Right lobe of liver (tissue), 6 donors: ENCODE results near the gene COL23A1. TPM values are rescaled to one million over a fixed set of nuclear protein-coding genes. Genes with fewer than 3 reads are reported as not detected.

Source experiments
- ATAC-seq, 4 donors: fragments of 200-7000 bp; cut with Tn5 transposase; one replicate each; pipeline ENCODE4 v1.9.1; 2020; ENCODE audit warnings: mild to moderate bottlenecking in 4 of 4, moderate library complexity in 4 of 4
- DNase-seq, 3 donors: peaks; one replicate each; pipeline ENCODE4 v3.0.0-alpha.2; 2020
- H3K27ac ChIP-seq, 3 donors: fragments of 200-600 bp; one replicate each; pipeline ENCODE4 v1.8.0; 2022
- H3K27me3 ChIP-seq, 2 donors: fragments of 200-600 bp; one replicate each; pipeline ENCODE4 v1.8.0; 2022
- H3K36me3 ChIP-seq, 4 donors: fragments of 200-600 bp; sonication (generic) in 1 of 4; one replicate each; pipeline versions ENCODE4 v1.5.1 to v1.8.0; 2017 to 2022; ENCODE audit warnings: control low read depth in 1 of 4
- H3K4me1 ChIP-seq, 4 donors: fragments of 200-600 bp; sonication (generic) in 1 of 4; one replicate each; pipeline versions ENCODE4 v1.5.1 to v1.8.0; 2017 to 2022; ENCODE audit warnings: control low read depth in 1 of 4
- H3K4me3 ChIP-seq, 3 donors: fragments of 200-600 bp; one replicate each; pipeline ENCODE4 v1.8.0; 2022
- H3K9me3 ChIP-seq, 4 donors: fragments of 200-600 bp; sonication (generic) in 1 of 4; one replicate each; pipeline versions ENCODE4 v1.5.1 to v1.8.0; 2017 to 2022; ENCODE audit warnings: control low read depth in 1 of 4
- CTCF ChIP-seq, 4 donors: fragments of 200-600 bp in 3 of 4; fragments of 450-650 bp in 1 of 4; IDR thresholded peaks; one replicate each; pipeline versions ENCODE4 v1.5.1 to v1.8.0; 2016 to 2022; ENCODE audit warnings: antibody characterized with exemption in 4 of 4, mild to moderate bottlenecking in 2 of 4
- POLR2A ChIP-seq: fragments of 450-650 bp; IDR thresholded peaks from one replicate; pipeline ENCODE4 v1.6.1; 2017; ENCODE audit warnings: antibody characterized with exemption, mild to moderate bottlenecking
- WGBS: methylation state at CpG from one replicate; pipeline ENCODE4 v1.1.6; 2018; ENCODE audit warnings: low coverage, low lambda C conversion rate; ENCODE audit not compliant: insufficient coverage; ENCODE audit errors: missing lambda C conversion rate; 5-methylcytosine and 5-hydroxymethylcytosine counted together
- intact Hi-C, 2 donors: fragments of 100-400 bp; cut with DNase I; formaldehyde crosslinking; loops; one replicate each; pipeline versions ENCODE4 v1.11.2 to v1.14.1; 2022
- total RNA-seq, 6 experiments: library from RNA; depleted of rRNA in 2 of 6; stranded (reverse); fragments of >200 nt in 2 of 6; fragmentation: NEBNext Ultra II Directional in 3 of 6; extraction: Animal tissue kit (Norgen Biotek cat#: 25700) in 3 of 6; gene quantifications; one replicate each; pipeline versions ENCODE4 v1.1.0 to v1.2.4, GENCODE V29; 2016 to 2023
- donor health status: DM: no; HTN: yes; CAD: no.
- donor health status: DM: no; HTN: no; CAD: no.
- donor health status: DM: no; HTN: no; CAD: no.
- donor health status: DM: no; HTN: yes; CAD: no.
- donor health status: DM: no; HTN: yes; CAD: no.

COL23A1 gene
- total RNA-seq, 6 experiments from 2014 or later, result 0.25 to 1.2 (median 0.50) TPM

GRCh38 chr5:178580271-178580955 lies 9.8 kb downstream of the COL23A1 start:
- intact Hi-C loops, result no loop called here

DNA sequence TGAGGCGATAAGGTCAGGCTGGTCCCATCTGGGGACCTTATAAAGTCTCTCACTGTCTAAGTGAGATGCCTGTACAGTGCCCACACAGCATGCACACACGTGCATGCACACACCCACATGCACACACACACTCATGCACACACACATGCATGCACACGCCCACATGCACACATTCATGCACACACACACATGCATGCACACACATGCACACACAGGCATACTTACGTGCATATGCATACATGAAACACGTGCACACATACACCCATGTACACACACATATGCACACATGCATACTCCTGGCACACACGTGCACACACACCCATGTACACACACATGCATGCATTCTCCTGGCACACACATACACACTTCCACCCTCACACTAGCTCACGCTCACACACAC lies 12.2 kb downstream of the COL23A1 start:
- Histone ChIP-seq H3K27ac (no peak overlapping the region), H3K4me1 (no peaks in the 10 kb centered on the region), H3K9me3 (no peaks in the 10 kb centered on the region), H3K27me3 (no peaks in the 10 kb centered on the region), H3K36me3 (no peaks in the 10 kb centered on the region), H3K4me3 (no peak overlapping the region)
- 72% methylated on average over 5 of the region's 7 CpGs for WGBS
- ATAC-seq (no peak), DNase-seq (no peak)
- no peak for TF ChIP-seq POLR2A
- no peak for TF ChIP-seq CTCF (IDR thresholded peaks at IDR 0.05)
- intact Hi-C loops, result no loop called here

More at GRCh38 chr5:178580271-178580955, 9.8 kb downstream of the COL23A1 start:
- ATAC-seq (no peak), DNase-seq (no peak)
- Histone ChIP-seq H3K27me3 (no peaks in the 10 kb centered on the region), H3K27ac (no peak overlapping the region), H3K36me3 (no peaks in the 10 kb centered on the region), H3K9me3 (no peaks in the 10 kb centered on the region), H3K4me3 (no peak overlapping the region), H3K4me1 (no peaks in the 10 kb centered on the region)
- 61% methylated on average over 13 of the region's 15 CpGs for WGBS
- no peak for TF ChIP-seq POLR2A
- TF ChIP-seq CTCF (IDR thresholded peaks at IDR 0.05), result no peak

- ATAC-seq, result peak in 3 of 4 donors; percentile 45 to 62 (median 50)
- 6% methylated on average over 6 of the region's 31 CpGs for WGBS
Observed at GRCh38 chr5:178577376-178577839, 12.8 kb downstream of the COL23A1 start.

GRCh38 chr5:178576591-178577351 lies 13.4 kb downstream of the COL23A1 start:
- H3K27ac ChIP-seq, result peak overlapping the region in 1 of 3 donors; percentile 22
- no peaks in the 10 kb centered on the region for H3K27me3 ChIP-seq
- TF ChIP-seq CTCF (IDR thresholded peaks at IDR 0.05) (no peak), POLR2A (no peak)
- no peaks in the 10 kb centered on the region for H3K4me1 ChIP-seq
- H3K4me3 ChIP-seq, result peak overlapping the region; percentile 9 to 35 (median 14)
- WGBS, result 8% methylated on average over 10 of the region's 92 CpGs
- H3K9me3 ChIP-seq, result no peaks in the 10 kb centered on the region
- intact Hi-C loops, result no loop called here
- peak in 3 of 4 donors; percentile 15 to 55 (median 52) for ATAC-seq
- no peak for DNase-seq
- H3K36me3 ChIP-seq, result no peaks in the 10 kb centered on the region

More at GRCh38 chr5:178577376-178577839, 12.8 kb downstream of the COL23A1 start:
- peak overlapping the region in 1 of 3 donors; percentile 22 for H3K27ac ChIP-seq
- no peak for TF ChIP-seq POLR2A
- no peak for TF ChIP-seq CTCF (IDR thresholded peaks at IDR 0.05)
- no peaks in the 10 kb centered on the region for H3K4me1 ChIP-seq
- no peaks in the 10 kb centered on the region for H3K9me3 ChIP-seq
- no peaks in the 10 kb centered on the region for H3K36me3 ChIP-seq
- peak overlapping the region in 2 of 3 donors; percentile 14 to 35 for H3K4me3 ChIP-seq
- H3K27me3 ChIP-seq, result no peaks in the 10 kb centered on the region
- no peak for DNase-seq
- intact Hi-C loops, result no loop called here
